Measurements from ENCODE around the gene GCK.

The GCK gene

DNA sequence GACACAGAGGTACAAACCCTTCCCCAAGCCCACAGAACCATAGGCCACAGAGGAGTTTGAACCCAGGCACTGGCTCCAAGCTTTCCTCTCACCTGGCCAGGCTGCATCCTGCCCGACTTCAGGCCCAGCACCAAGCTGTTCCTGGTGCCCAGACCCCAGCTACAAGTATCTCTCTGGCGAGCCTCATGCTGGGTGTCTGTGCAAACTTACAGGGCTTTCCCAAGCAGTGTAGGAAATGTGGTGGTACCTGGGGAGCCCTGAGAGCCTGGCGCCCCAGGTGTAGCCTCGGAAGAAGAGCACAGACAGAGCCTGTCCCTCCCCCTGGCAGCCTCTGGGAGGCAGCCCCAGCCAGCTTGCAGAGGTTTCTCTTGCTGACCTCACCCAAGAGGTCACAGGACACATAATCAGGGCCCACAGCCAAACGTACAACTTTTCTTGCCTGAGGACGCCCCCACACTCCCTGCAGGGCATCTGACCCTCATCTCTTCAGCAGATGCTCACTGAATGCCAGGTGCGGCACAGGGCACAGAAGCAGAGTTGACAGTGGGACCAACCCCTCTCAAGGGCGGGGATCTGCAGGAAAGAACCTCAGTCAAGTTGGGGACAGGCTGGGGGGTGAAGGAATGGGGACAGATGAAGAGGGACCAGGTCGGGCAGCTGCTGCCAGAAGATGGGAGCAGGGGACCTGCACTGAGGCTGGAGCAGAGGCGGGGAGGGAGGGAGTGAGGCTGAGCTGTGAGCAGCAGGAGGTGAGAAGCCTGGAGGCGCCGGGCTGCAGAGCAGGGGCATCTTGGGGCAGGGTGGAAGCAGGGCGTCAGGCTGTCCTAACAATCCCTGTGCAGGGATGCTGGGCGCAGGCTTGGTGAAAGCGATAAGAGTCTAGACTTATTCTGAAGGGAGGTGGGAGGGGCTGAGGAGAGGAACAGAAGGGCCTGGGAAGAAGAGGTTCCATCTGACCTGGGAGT lies 31.8 kb downstream of the GCK start:
- no peak for DNase-seq (ENCODE audit: low read depth)
- TF ChIP-seq, protein P1, sequence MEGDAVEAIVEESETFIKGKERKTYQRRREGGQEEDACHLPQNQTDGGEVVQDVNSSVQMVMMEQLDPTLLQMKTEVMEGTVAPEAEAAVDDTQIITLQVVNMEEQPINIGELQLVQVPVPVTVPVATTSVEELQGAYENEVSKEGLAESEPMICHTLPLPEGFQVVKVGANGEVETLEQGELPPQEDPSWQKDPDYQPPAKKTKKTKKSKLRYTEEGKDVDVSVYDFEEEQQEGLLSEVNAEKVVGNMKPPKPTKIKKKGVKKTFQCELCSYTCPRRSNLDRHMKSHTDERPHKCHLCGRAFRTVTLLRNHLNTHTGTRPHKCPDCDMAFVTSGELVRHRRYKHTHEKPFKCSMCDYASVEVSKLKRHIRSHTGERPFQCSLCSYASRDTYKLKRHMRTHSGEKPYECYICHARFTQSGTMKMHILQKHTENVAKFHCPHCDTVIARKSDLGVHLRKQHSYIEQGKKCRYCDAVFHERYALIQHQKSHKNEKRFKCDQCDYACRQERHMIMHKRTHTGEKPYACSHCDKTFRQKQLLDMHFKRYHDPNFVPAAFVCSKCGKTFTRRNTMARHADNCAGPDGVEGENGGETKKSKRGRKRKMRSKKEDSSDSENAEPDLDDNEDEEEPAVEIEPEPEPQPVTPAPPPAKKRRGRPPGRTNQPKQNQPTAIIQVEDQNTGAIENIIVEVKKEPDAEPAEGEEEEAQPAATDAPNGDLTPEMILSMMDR (conservative IDR thresholded peaks at IDR 0.05; ENCODE audit: control insufficient read depth, insufficient read depth, low read depth, low read length), result no peak
- no peak overlapping the region for H3K4me3 ChIP-seq (ENCODE audit: control insufficient read depth, low read depth, low read length)

DNA sequence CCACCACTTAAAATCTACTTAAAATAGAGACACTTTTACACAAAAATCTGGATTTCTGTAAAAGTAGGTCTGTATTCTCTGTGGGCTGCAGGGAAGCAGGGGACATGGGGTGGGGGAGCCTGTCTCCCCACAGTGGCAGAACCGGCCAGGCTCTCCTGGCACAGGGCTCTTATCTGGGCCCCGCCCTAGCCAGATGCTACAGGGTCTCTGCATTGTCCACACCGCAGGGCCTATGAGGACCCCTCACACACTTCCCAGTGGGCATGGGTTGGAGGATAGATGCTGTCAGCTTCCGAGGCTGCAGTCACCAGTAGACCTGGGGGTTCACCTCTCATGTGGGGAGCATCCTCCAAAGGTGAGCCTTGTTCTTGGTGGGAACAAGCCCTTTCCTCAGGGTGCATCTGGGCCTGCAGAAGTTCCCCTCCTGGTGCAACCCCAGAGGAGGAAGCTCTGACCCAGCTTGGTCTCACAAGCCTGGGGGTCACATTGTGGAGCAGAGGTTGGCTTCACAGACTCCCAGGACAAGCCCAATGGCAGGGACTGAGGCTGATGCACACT lies 32.7 kb downstream of the GCK start:
- no peak overlapping the region for H3K4me3 ChIP-seq (ENCODE audit: control insufficient read depth, low read depth, low read length)
- TF ChIP-seq, protein P1 (conservative IDR thresholded peaks at IDR 0.05; ENCODE audit: control insufficient read depth, insufficient read depth, low read depth, low read length), result no peak
- DNase-seq (ENCODE audit: low read depth), result no peak

DNA sequence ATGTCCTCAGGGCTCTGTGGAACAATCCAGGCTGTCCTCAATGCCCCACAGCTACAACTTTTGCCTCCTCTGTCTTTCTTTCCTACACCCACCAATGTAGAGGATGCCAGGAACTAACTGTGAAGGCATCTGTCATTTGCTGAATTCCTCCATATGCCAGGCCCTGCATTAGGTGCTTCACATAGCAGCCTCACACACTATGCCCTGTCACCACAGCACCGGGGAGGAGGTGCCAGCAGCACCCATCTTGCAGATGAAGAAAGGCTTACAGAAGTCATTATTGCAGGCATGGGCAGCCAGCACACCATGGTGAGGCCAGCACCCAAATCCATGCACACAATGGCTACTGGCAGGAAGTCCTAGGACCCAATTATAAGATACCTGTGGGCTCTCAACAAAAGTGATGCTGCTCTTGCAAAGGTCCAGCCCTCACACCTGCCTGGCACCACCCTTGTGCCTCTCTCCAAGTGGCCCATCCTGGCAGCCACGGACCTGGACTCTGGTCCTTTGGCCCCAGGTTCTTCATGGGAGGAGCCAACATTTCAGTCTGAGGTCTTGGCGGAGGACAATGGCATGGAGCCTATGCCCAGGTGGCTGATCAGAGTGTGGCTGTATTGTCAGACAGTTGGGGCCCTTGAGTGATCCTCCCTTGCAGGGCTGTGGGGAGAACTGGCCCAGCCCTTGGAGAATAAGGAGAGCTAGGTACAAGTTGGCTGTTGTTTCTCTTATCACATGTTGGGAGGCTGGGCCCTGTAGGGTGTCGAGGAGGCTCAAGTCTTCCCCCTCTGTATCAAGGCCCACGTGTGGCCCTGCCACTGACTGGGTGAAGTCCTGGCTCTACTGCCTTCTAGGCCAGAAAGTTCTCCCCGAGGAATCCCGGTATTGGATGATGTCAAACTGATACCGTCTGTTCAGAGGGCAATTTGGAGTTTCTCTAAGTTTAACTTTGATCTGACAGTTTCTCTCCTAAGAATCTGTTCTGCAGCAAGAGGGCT lies 33.8 kb downstream of the GCK start:
- no peak overlapping the region for H3K4me3 ChIP-seq (ENCODE audit: control insufficient read depth, low read depth, low read length)
- TF ChIP-seq, protein P1 (conservative IDR thresholded peaks at IDR 0.05; ENCODE audit: control insufficient read depth, insufficient read depth, low read depth, low read length), result no peak
- DNase-seq (ENCODE audit: low read depth), result no peak

DNA sequence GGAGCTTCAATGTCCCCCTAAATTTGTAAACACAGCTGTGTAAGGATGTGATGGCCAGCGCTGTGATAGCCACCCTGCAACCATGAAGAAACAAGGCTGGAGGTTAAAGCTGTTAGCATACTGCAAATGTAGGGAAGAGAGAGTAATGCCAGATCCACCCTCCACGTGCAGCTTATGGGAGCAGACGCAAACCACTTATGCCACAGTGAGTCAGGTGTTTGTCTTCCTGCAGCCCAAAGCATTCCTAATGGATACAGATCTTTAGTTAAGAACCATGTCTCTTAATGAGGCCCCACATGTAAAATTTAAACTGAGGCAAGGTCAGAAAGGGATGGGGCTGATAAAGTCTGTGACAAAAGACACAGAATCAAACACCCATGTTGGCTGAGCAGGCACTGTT lies 34.5 kb downstream of the GCK start:
- no peak for DNase-seq (ENCODE audit: low read depth)
- no peak overlapping the region for H3K4me3 ChIP-seq (ENCODE audit: control insufficient read depth, low read depth, low read length)
- TF ChIP-seq, protein P1 (conservative IDR thresholded peaks at IDR 0.05; ENCODE audit: control insufficient read depth, insufficient read depth, low read depth, low read length), result no peak

DNA sequence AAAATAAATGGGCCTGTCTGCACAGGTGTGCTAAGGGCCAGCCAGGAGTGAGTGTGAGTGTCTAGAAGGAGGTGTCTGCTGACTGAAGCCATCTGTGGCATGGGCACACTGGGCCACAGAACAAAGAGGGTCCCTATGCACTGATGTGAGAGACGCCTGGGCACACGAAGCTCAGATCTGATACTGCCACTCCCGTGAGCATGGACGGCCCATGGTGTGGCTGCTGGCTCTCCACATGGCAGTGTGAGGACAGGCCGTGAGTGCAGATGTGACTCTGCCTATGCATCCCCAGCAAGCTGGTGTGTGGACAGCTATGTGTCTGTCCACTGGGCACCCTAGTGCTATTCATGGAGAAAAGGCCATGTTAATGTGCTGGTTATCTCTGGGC lies 35.3 kb downstream of the GCK start:
- TF ChIP-seq, protein P1 (conservative IDR thresholded peaks at IDR 0.05; ENCODE audit: control insufficient read depth, insufficient read depth, low read depth, low read length), result no peak
- no peak for DNase-seq (ENCODE audit: low read depth)
- no peak overlapping the region for H3K4me3 ChIP-seq (ENCODE audit: control insufficient read depth, low read depth, low read length)
